GM19193 (cell line): ENCODE data around the gene XPO6.

Experiments used
- POLR2A ChIP-seq: IDR thresholded peaks from 4 replicates; pipeline ENCODE4 v1.6.1; 2011; ENCODE audit not compliant: insufficient read depth, insufficient read length; ENCODE audit errors: extremely low read depth

The XPO6 gene

DNA sequence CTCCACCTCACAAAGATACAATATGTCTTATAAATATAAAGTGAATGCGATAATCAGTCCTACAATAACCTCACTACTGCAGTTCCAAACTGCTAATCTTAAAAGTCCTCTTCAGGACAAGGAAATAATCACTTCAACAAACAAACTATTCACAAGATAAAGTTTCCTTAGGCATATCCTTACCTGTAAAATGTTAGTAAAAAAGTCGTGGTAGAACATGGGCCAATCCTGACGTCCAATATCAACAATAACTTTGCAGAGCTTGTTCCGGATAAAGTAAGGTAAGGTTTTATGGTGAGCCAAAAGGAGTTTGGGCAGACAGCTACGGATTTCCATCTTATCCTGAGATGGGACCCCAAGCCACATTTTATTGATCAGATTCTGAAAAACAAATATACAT, 36.0 kb downstream of the XPO6 start:
- TF ChIP-seq POLR2A: no peak

GRCh38 chr16:28172336-28172735, 39.4 kb downstream of the XPO6 start:
- no peak for TF ChIP-seq POLR2A

- no peak for TF ChIP-seq POLR2A
These were observed 39.9 kb downstream of the XPO6 start for GRCh38 chr16:28171816-28172215.

- TF ChIP-seq POLR2A: no peak
These were observed 42.7 kb downstream of the XPO6 start for GRCh38 chr16:28168991-28169554.

DNA sequence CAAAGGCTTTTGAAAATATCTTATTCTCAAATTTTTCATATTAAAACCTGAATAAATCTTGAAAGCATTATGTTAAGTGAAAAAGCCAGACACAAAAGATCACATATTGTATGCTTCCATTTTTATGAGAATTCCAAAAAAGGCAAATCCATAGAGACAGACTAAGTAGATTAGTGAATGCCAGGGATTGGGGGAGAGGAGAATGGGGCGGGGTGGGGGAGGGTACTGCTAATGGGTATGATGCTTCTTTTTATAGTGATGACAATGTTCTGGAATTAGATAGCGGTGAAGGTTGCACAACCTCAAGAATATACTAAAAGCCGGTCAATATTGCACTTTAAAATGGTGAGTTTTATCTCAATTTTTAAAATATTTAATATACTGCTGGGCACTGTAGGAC, 44.0 kb downstream of the XPO6 start:
- TF ChIP-seq POLR2A: no peak

DNA sequence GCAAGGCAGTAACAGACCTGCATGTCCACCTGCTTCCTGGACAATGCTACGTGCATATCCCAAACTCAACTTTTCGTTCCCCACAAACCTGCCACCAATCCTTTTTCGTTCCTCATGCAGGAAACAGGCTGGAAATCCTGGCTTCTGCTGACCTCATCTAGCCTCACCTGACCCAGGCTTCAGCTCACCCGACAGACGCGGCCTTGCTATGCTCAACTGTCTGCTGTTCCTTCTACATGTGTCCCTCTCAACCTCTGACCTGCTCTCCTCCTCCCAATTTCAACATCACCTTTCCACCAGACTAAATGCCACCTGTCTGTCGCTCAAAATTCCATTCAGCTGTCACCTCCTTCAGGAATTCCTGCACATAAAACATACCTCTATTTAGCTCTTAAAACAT, 44.5 kb downstream of the XPO6 start:
- no peak for TF ChIP-seq POLR2A

DNA sequence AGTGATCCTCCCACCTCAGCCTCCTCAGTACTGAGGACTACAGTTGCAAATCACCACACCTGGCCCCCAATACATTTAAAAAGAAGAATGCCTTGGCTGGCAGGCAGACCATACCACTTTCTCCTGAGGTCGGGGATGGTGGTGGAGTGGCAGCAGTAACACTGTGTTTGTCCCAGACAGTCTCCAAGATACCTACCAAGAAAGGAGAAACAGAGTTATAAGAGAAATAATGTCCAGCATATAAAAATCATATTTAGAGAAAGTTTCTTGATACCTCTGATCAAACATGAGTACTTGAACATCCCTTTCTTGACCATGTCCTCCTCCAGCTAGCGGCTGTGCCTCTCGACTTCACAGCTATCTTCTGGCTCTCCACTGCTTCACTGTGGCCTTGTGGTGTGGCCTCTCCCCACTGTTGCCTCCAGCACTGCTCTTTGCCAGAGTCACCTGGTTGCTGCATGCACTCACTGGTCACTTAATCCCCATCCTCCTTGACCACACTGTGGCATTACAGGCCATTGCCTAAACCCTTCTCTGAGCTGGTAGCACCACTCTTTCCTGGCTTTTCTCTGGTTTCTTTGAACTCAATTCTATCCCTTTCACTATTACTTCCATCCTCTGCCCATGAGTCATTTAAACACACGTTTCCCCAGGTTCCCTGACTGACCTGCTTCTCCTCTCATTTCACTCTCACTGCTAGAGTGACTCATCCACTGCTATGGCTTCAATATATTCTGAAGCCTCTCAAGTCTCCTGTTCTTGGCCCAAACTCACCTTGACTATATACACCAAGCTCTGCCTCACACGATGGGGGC, 45.2 kb downstream of the XPO6 start:
- TF ChIP-seq POLR2A: no peak

- no peak for TF ChIP-seq POLR2A
These were observed 46.2 kb downstream of the XPO6 start for GRCh38 chr16:28165598-28165997.

DNA sequence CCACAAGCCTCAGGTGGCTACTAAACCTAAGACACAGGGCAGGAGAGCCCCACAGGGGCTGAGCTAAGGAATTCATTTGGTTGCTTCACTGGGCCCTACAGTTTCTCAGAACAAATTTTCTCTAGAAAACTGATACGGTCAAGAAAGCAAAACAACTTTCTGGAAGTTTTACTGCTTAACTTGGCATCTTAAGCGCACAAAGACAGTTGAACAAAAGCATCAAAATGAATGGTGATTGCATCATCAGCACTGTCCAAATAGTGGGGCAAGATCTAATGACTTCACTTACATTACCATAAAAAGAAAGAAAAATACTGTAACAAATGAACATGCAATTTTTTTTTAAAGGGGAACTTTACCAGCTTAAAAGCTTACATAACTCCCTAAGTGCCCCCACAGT, 47.6 kb downstream of the XPO6 start:
- TF ChIP-seq POLR2A: no peak

GRCh38 chr16:28163699-28164098, 48.1 kb downstream of the XPO6 start:
- TF ChIP-seq POLR2A: no peak

DNA sequence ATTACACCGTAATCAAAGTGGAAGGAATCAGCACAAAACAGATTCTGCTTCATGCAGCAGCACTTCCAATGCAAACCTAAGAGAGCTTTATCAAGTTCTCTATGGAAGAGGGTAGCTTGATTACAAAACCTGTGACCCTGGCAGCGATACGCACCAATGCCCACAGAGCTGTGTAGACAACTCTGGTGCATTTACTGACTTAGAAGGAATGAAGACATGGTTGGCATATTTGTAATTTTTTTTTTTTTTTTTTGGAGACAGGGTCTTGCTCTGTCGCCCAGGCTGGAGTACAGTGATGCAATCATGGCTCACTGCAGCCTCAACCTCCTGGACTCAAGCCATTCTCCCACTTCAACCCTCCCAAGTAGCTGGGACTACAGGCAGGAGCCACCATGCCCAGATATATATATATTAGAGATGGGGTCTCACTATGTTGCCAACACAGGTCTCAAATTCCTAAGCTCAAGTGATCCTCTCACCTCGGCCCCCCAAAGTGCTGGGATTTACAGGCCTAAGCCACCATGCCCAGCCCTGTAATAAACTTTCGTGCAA, 49.4 kb downstream of the XPO6 start:
- no peak for TF ChIP-seq POLR2A

- TF ChIP-seq POLR2A: no peak
These were observed 50.1 kb downstream of the XPO6 start for GRCh38 chr16:28161626-28162025.

GRCh38 chr16:28158136-28158535, 53.6 kb downstream of the XPO6 start:
- no peak for TF ChIP-seq POLR2A

DNA sequence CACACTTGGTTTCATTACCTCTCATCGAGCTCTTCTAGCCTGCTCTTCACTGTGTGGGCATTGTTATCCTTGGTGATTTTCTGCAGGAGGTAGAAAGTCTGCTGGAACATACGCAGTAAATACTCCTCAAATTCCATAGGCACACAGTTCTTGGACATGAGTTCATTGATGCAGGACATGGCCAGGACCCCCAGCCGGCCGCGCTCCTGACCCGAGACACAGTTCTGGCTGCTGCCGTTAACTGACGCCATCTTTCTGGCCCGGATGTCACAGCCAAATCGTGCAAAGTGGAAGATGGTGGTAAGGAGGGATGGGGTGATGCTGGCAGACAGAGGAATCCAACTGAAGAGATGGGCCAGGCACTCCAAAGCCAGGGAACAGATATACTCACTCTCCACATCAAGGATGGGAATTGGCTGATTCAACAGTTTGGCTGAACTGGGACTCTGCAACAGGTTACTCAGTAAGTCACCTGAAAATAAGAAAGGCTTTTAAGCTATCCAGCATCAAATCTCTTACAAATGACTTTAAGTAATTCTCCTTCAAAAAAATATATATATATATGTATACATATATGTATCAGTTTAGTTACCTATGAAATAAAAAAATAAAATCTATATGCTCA, 55.6 kb downstream of the XPO6 start:
- no peak for TF ChIP-seq POLR2A

DNA sequence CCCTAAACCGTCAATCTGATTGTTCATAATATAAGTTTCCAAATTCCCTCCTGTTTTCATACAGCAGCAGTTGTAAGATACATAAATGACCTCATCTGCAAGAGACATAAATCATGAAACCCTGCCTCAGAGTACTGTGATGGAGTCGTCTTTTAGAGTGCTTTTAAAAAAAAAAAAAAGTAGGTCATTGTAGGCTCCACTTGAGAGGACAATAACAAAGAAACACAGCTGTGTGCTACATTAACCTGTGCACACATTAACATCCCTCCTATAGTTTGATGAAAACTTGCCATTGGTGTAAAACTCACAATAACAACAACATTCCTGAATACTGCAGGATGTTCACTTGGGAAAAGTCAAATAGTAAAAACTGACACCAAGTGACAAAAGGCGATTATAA, 56.5 kb downstream of the XPO6 start:
- TF ChIP-seq POLR2A: no peak

GRCh38 chr16:28151180-28151579, 60.6 kb downstream of the XPO6 start:
- no peak for TF ChIP-seq POLR2A

GRCh38 chr16:28149011-28149888, 62.5 kb downstream of the XPO6 start:
- no peak for TF ChIP-seq POLR2A
